ENCODE results near the gene TTC31.
A peak's percentile ranks its signal among the peaks of the same experiment; 100 is the strongest.

Gene TTC31

DNA sequence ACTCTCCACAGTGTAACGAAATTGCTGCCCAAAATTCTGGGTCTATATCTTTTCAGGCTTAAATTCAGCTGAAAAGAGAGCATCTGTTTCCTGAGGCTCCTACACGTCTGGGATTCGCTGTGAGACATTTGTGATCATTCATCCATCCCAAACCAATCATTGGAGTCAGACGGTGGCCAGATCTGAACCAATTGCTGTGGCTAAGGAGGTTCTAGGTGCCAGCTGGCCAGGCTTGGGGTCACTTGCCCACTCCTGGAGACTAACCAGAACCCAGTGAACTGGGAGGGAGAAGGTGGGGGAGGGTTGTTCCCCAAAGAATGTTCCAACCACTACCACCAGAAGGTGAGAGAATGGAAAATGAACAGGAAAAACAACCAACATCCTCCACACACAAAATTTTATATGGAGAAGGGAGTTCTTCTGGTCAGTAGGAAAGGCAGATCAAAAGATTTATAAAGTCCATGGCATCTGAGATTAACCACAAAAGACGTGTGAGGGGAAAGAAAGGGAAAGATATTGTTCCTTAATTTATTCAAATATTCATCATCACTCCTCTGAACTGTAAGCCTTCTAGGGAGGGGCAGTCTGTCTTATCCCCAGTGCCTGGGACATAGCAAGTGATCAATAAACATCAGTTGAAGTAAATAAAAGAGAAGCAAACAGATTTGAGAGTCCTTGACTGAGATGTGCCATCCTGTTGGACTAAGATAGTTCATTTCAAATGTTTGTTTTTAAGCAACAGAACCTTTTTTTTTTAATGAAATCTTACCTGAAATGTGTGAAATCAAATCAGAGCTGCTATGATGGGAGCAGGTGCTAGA, 38.2 kb upstream of the TTC31 start:
- peaks cover 0 to 27% (median 10%) of the 10 kb centered on the region in 5 experiments for H3K27me3 ChIP-seq (replicated peaks in 2 of 5; ENCODE audit: control insufficient read depth in 4 of 5, insufficient read depth in 5 of 5, low read length in 4 of 5)
- H3K27ac ChIP-seq (ENCODE audit: insufficient read depth in 1 of 2, low read depth in 1 of 2, low read length in 2 of 2, poor library complexity in 1 of 2, severe bottlenecking in 2 of 2), result no peak overlapping the region
- ChIA-PET POLR2A (interaction anchor here (1.6 kb wide), 1 partner anchor 10 kb away, joined by 6 read pairs; the partner anchor contains the start of gene INO80B), CTCF (interaction anchor here (0.7 to 1.6 kb wide), 6 partner anchors 7 to 36 kb away, joined by 3 to 4 read pairs (median 3); partner anchors contain the start of genes C2orf81 and WBP1)
- H3K4me3 ChIP-seq (ENCODE audit: control insufficient read depth in 1 of 7, extremely low read depth in 1 of 7, insufficient read depth in 4 of 7, low read depth in 2 of 7, low read length in 6 of 7), result no peak overlapping the region
- WGBS (ENCODE audit: insufficient coverage), result 67% methylated on average over 1 of the region's 5 CpGs
- H3K9me3 ChIP-seq (ENCODE audit: control extremely low read depth in 1 of 5, control insufficient read depth in 4 of 5, insufficient read depth in 2 of 5, low read depth in 1 of 5, low read length in 4 of 5), result no peaks in the 10 kb centered on the region
- H3K36me3 ChIP-seq (ENCODE audit: control insufficient read depth in 4 of 4, insufficient read depth in 4 of 4, low read length in 3 of 4), result no peaks in the 10 kb centered on the region
- no peak for DNase-seq
- H3K4me1 ChIP-seq (ENCODE audit: control extremely low read depth in 1 of 4, control insufficient read depth in 4 of 4, insufficient read depth in 4 of 4, low read length in 3 of 4), result peaks cover 4 to 30% (median 24%) of the 10 kb centered on the region in 4 experiments

DNA sequence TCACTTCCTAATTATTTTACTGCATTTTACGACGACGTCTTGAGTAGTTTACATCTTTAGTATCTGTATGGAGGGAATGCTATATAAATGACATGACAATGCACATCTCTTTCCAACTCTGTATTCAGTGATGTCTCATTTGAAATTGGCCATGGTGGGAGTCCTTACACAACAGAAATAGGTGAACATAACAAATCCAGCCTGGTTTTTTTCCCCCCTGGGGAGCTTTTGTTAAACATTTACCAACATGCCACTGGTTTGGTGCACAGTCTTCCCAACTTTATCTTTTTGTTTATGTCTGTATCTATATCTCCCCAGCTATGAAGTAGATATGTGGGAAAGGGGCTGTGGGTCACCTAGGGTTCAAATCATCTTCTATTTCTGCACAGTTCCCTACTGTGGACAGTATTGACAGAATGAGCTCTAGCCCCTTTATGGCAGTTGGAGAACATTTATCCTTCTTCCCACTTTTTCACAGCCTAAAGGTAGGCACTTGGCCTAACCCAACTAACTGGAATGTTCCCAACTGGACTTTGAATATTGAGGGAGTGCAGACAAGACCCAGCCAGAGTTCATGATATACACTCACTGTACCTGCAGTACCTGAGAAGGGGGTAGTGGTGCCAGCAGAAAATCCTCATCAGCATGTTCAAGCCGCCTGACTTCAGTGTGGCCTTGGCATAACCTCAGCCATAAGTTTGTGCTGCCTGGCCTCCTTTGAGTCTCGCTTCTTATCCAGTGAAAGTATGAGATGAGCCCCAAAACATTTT, 35.5 kb upstream of the TTC31 start:
- no peak for DNase-seq
- H3K4me3 ChIP-seq (ENCODE audit: control insufficient read depth in 1 of 7, extremely low read depth in 1 of 7, insufficient read depth in 4 of 7, low read depth in 2 of 7, low read length in 6 of 7), result no peak overlapping the region
- ChIA-PET POLR2A (no interaction called here), CTCF (interaction anchor here (0.8 to 1.1 kb wide), 2 partner anchors 11 to 22 kb away, joined by 3 read pairs; partner anchors contain the start of gene WBP1)
- H3K9me3 ChIP-seq (ENCODE audit: control extremely low read depth in 1 of 5, control insufficient read depth in 4 of 5, insufficient read depth in 2 of 5, low read depth in 1 of 5, low read length in 4 of 5), result no peaks in the 10 kb centered on the region
- H3K27ac ChIP-seq (ENCODE audit: insufficient read depth in 1 of 2, low read depth in 1 of 2, low read length in 2 of 2, poor library complexity in 1 of 2, severe bottlenecking in 2 of 2), result no peak overlapping the region
- WGBS (ENCODE audit: insufficient coverage), result 100% methylated on average over 2 of the region's 5 CpGs
- H3K4me1 ChIP-seq (ENCODE audit: control extremely low read depth in 1 of 4, control insufficient read depth in 4 of 4, insufficient read depth in 4 of 4, low read length in 3 of 4), result peaks cover 4 to 14% (median 9%) of the 10 kb centered on the region in 4 experiments
- no peaks in the 10 kb centered on the region for H3K36me3 ChIP-seq (ENCODE audit: control insufficient read depth in 4 of 4, insufficient read depth in 4 of 4, low read length in 3 of 4)
- H3K27me3 ChIP-seq (replicated peaks in 2 of 5; ENCODE audit: control insufficient read depth in 4 of 5, insufficient read depth in 5 of 5, low read length in 4 of 5), result peaks cover 0 to 9% (median 2%) of the 10 kb centered on the region in 5 experiments

DNA sequence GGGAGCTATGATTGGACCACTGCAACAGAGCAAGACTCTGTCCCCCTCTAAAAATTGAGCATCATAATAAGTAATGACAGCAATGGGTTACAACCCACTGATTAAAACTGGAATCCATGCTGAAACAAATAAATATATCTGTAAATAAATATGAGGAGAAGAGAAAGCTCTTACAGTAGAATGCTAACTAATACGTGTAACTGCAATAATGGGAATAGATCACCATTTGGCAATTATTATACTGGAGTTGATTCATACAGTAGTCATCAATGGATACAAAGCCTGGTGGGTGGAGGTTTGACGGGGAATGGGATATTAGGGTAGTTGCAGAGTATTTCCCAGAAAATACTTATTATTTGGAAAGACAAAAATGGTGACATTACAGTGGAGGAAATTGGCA, 34.1 kb upstream of the TTC31 start:
- 100% methylated on average over 2 of the region's 2 CpGs for WGBS (ENCODE audit: insufficient coverage)
- H3K4me3 ChIP-seq (ENCODE audit: control insufficient read depth in 1 of 7, extremely low read depth in 1 of 7, insufficient read depth in 4 of 7, low read depth in 2 of 7, low read length in 6 of 7), result no peak overlapping the region
- H3K9me3 ChIP-seq (ENCODE audit: control extremely low read depth in 1 of 5, control insufficient read depth in 4 of 5, insufficient read depth in 2 of 5, low read depth in 1 of 5, low read length in 4 of 5), result no peaks in the 10 kb centered on the region
- POLR2A ChIA-PET, result no interaction called here
- CTCF ChIA-PET, result interaction anchor here (0.6 to 1.4 kb wide), 2 partner anchors 199 to 324 kb away, joined by 4 read pairs; no protein-coding TSS in a partner anchor
- H3K36me3 ChIP-seq (ENCODE audit: control insufficient read depth in 4 of 4, insufficient read depth in 4 of 4, low read length in 3 of 4), result no peaks in the 10 kb centered on the region
- H3K27ac ChIP-seq (ENCODE audit: insufficient read depth in 1 of 2, low read depth in 1 of 2, low read length in 2 of 2, poor library complexity in 1 of 2, severe bottlenecking in 2 of 2), result no peak overlapping the region
- peaks cover 4 to 19% (median 15%) of the 10 kb centered on the region in 4 experiments for H3K4me1 ChIP-seq (ENCODE audit: control extremely low read depth in 1 of 4, control insufficient read depth in 4 of 4, insufficient read depth in 4 of 4, low read length in 3 of 4)
- DNase-seq, result no peak
- H3K27me3 ChIP-seq (replicated peaks in 2 of 5; ENCODE audit: control insufficient read depth in 4 of 5, insufficient read depth in 5 of 5, low read length in 4 of 5), result peaks cover 0 to 3% (median 0%) of the 10 kb centered on the region in 5 experiments

DNA sequence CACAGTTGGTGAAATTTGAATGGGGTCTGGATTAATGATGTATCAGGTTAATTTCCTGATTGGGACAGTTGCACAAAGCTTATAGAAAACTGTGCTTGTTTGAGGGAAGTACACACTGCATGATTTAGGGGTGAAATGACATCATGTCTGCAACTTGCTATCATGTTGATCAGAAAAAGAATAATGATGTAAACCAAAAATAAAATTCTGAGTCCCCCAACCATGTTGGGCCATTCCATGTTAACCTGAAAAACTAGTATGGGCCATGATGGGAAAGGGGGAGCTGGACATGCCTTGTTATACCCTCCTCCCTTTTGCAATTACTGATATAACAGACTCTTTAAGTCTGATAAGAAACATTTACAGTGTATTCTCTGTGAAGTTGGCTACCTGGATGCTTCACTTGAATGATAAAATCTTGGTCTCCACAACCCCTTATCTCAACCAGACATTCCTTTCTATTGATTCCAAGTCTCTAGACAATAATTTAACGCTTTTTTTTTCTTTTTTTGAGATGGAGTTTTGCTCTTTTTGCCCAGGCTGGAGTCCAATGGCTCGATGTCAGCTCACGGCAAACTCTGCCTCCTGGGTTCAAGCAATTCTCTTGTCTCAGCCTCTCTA, 32.2 kb upstream of the TTC31 start:
- no peaks in the 10 kb centered on the region for H3K27me3 ChIP-seq (replicated peaks in 2 of 5; ENCODE audit: control insufficient read depth in 4 of 5, insufficient read depth in 5 of 5, low read length in 4 of 5)
- WGBS (ENCODE audit: insufficient coverage), result 100% methylated on average over 2 of the region's 3 CpGs
- DNase-seq, result no peak
- ChIA-PET POLR2A (no interaction called here), CTCF (no interaction called here)
- peaks cover 0 to 22% (median 18%) of the 10 kb centered on the region in 4 experiments for H3K4me1 ChIP-seq (ENCODE audit: control extremely low read depth in 1 of 4, control insufficient read depth in 4 of 4, insufficient read depth in 4 of 4, low read length in 3 of 4)
- H3K36me3 ChIP-seq (ENCODE audit: control insufficient read depth in 4 of 4, insufficient read depth in 4 of 4, low read length in 3 of 4), result no peaks in the 10 kb centered on the region
- H3K27ac ChIP-seq (ENCODE audit: insufficient read depth in 1 of 2, low read depth in 1 of 2, low read length in 2 of 2, poor library complexity in 1 of 2, severe bottlenecking in 2 of 2), result no peak overlapping the region
- no peak overlapping the region for H3K4me3 ChIP-seq (ENCODE audit: control insufficient read depth in 1 of 7, extremely low read depth in 1 of 7, insufficient read depth in 4 of 7, low read depth in 2 of 7, low read length in 6 of 7)
- no peaks in the 10 kb centered on the region for H3K9me3 ChIP-seq (ENCODE audit: control extremely low read depth in 1 of 5, control insufficient read depth in 4 of 5, insufficient read depth in 2 of 5, low read depth in 1 of 5, low read length in 4 of 5)

DNA sequence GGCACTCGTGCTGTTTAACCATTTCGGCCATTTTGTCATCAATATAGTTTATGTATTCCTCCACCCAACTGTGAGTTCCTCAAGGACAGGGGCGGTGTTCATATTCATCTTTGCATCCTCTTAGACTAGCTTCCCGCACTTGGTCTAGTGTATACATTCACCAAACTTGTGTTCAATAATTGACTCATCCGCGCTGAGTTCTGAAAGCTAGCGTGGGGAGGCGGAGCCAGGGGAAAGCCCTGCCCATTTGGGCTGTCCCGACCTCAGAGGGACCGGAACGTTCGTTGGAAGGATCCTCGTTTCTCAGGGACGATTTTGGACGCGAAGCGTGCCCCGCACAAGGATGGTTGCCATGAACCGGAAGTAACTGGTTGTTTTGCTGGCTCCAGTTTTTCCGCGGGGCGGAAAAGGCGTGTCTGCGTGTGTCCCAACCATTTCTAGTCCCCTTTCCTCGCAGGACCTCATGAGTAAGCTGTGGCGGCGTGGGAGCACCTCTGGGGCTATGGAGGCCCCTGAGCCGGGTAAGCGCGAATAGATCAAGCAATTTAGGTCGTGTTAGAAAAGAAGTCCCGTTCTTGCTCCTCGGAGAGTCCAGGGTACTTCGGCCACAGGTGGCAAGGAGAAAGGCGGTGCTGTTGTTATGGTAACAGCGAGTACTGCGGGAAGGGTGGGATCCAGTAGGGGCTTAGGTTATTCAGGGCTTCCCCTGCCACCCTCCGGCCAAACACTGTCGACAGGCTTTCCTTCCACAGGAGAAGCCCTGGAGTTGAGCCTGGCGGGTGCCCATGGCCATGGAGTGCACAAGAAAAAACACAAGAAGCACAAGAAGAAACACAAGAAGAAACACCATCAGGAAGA, 28.0 kb upstream of the TTC31 start, which contains the start of gene INO80B:
TSS of gene INO80B (plus strand) at position 434 of the 858 bp plus-strand sequence. CDS start at position 464, 30 bp downstream.
- peak; percentile 99 for DNase-seq
- CTCF ChIA-PET, result interaction anchor here (0.7 to 8.2 kb wide), 14 partner anchors 10 to 130 kb away, joined by 3 to 59 read pairs (median 4); partner anchors contain the start of genes CCDC142, MOGS, MRPL53 and TTC31
- POLR2A ChIA-PET, result interaction anchor here (0.6 to 1.6 kb wide), 6 partner anchors 10 to 74 kb away, joined by 3 to 6 read pairs (median 4); partner anchors contain the start of gene MRPL53
- Histone ChIP-seq H3K36me3 (ENCODE audit: control insufficient read depth in 4 of 4, insufficient read depth in 4 of 4, low read length in 3 of 4) (peaks cover 0 to 3% (median 0%) of the 10 kb centered on the region in 4 experiments), H3K4me1 (ENCODE audit: control extremely low read depth in 1 of 4, control insufficient read depth in 4 of 4, insufficient read depth in 4 of 4, low read length in 3 of 4) (peaks cover 6 to 57% (median 42%) of the 10 kb centered on the region in 4 experiments), H3K9me3 (ENCODE audit: control extremely low read depth in 1 of 5, control insufficient read depth in 4 of 5, insufficient read depth in 2 of 5, low read depth in 1 of 5, low read length in 4 of 5) (no peaks in the 10 kb centered on the region), H3K27ac (ENCODE audit: insufficient read depth in 1 of 2, low read depth in 1 of 2, low read length in 2 of 2, poor library complexity in 1 of 2, severe bottlenecking in 2 of 2) (peak within 1 kb of the TSS; percentile 70 to 83), H3K27me3 (replicated peaks in 2 of 5; ENCODE audit: control insufficient read depth in 4 of 5, insufficient read depth in 5 of 5, low read length in 4 of 5) (no peaks in the 10 kb centered on the region), H3K4me3 (ENCODE audit: control insufficient read depth in 1 of 7, extremely low read depth in 1 of 7, insufficient read depth in 4 of 7, low read depth in 2 of 7, low read length in 6 of 7) (peak within 1 kb of the TSS; percentile 72 to 97 (median 83))
- WGBS (ENCODE audit: insufficient coverage), result 0% methylated on average over 34 of the region's 40 CpGs

DNA sequence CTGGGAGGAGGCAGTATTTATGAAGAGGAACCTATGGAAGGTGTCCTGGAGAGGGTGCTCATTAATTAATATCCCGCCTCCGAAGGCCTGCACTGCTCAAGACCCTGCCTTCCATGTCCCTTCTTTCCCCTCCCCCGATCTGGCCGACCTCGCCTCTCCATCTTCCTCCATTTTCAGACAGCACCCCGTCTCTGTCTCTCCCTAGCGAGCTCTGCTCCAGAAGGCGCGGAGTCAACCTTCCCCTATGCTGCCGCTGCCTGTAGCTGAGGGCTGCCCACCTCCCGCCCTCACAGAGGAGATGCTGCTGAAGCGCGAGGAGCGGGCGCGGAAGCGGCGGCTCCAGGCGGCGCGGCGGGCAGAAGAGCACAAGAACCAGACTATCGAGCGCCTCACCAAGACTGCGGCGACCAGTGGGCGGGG, 25.7 kb upstream of the TTC31 start:
- no peaks in the 10 kb centered on the region for H3K27me3 ChIP-seq (replicated peaks in 2 of 5; ENCODE audit: control insufficient read depth in 4 of 5, insufficient read depth in 5 of 5, low read length in 4 of 5)
- H3K36me3 ChIP-seq (ENCODE audit: control insufficient read depth in 4 of 4, insufficient read depth in 4 of 4, low read length in 3 of 4), result peaks cover 0 to 18% (median 8%) of the 10 kb centered on the region in 4 experiments
- H3K9me3 ChIP-seq (ENCODE audit: control extremely low read depth in 1 of 5, control insufficient read depth in 4 of 5, insufficient read depth in 2 of 5, low read depth in 1 of 5, low read length in 4 of 5), result no peaks in the 10 kb centered on the region
- CTCF ChIA-PET, result interaction anchor here (1.0 to 8.2 kb wide), 12 partner anchors 16 to 131 kb away, joined by 3 to 59 read pairs (median 6); partner anchors contain the start of genes CCDC142, HTRA2, MRPL53 and RTKN
- no peak for DNase-seq
- under 1% methylated on average over 24 of the region's 27 CpGs for WGBS (ENCODE audit: insufficient coverage)
- peaks cover 6 to 56% (median 41%) of the 10 kb centered on the region in 4 experiments for H3K4me1 ChIP-seq (ENCODE audit: control extremely low read depth in 1 of 4, control insufficient read depth in 4 of 4, insufficient read depth in 4 of 4, low read length in 3 of 4)
- H3K27ac ChIP-seq (ENCODE audit: insufficient read depth in 1 of 2, low read depth in 1 of 2, low read length in 2 of 2, poor library complexity in 1 of 2, severe bottlenecking in 2 of 2), result peak overlapping the region in 1 of 2 experiments; percentile 94
- H3K4me3 ChIP-seq (ENCODE audit: control insufficient read depth in 1 of 7, extremely low read depth in 1 of 7, insufficient read depth in 4 of 7, low read depth in 2 of 7, low read length in 6 of 7), result peak overlapping the region; percentile 49 to 98 (median 77)
- POLR2A ChIA-PET, result interaction anchor here (0.9 to 3.1 kb wide), 6 partner anchors 15 to 53 kb away, joined by 3 to 16 read pairs (median 8); partner anchors contain the start of genes C2orf81, CCDC142, MRPL53 and RTKN

Data from common myeloid progenitor, CD34-positive (primary cell).